HL-60 (cell line): ENCODE results near the gene SLC25A6.
A peak's percentile ranks its signal among the peaks of the same experiment; 100 is the strongest.

Source experiments
- GABPA ChIP-seq: IDR thresholded peaks from 2 replicates; pipeline ENCODE4 v1.6.1; 2012; ENCODE audit warnings: low read depth
- POLR2AphosphoS5 ChIP-seq: IDR thresholded peaks from 2 replicates; pipeline ENCODE4 v1.6.1; 2012; ENCODE audit warnings: low read depth
- SPI1 ChIP-seq: IDR thresholded peaks from 2 replicates; pipeline ENCODE4 v1.6.1; 2012; ENCODE audit warnings: low read depth, mild to moderate bottlenecking, borderline replicate concordance
- TF ChIP-seq, protein P1 (sequence below): IDR thresholded peaks from one replicate; pipeline ENCODE4 v1.5.1; 2011; ENCODE audit warnings: low read length, control low read depth, inconsistent platforms; ENCODE audit not compliant: insufficient read depth
- TF ChIP-seq, protein P2 (sequence below): IDR thresholded peaks from 2 replicates; pipeline ENCODE4 v1.6.1; 2012; ENCODE audit warnings: low read depth; ENCODE audit not compliant: insufficient replicate concordance

DNA sequence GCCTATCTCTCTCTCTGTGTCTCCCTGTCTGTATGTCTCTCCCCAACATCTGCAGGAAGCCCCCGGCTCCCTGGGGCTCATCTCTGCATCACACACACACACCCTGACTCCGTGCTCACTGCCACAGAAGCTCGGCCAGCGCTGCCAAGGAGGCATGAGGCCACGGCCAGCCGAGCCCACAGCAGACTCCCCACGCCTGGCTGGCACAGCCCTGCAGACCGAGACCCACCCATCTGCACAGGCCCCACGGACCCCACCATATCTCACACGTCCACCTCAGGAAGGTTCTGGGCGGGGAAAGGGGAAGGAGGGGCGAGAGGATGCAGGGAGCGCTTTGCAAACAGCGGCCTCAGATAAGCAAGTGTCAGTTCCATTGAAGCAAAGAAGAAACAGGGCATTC is 28.5 kb upstream of the SLC25A6 start:
- TF ChIP-seq, protein P1, sequence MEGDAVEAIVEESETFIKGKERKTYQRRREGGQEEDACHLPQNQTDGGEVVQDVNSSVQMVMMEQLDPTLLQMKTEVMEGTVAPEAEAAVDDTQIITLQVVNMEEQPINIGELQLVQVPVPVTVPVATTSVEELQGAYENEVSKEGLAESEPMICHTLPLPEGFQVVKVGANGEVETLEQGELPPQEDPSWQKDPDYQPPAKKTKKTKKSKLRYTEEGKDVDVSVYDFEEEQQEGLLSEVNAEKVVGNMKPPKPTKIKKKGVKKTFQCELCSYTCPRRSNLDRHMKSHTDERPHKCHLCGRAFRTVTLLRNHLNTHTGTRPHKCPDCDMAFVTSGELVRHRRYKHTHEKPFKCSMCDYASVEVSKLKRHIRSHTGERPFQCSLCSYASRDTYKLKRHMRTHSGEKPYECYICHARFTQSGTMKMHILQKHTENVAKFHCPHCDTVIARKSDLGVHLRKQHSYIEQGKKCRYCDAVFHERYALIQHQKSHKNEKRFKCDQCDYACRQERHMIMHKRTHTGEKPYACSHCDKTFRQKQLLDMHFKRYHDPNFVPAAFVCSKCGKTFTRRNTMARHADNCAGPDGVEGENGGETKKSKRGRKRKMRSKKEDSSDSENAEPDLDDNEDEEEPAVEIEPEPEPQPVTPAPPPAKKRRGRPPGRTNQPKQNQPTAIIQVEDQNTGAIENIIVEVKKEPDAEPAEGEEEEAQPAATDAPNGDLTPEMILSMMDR = no peak
- TF ChIP-seq POLR2AphosphoS5 (0 out of 2 replicates have a peak, but pooled peaks have one; percentile 29), GABPA (no peak), SPI1 (no peak)
- TF ChIP-seq, protein P2, sequence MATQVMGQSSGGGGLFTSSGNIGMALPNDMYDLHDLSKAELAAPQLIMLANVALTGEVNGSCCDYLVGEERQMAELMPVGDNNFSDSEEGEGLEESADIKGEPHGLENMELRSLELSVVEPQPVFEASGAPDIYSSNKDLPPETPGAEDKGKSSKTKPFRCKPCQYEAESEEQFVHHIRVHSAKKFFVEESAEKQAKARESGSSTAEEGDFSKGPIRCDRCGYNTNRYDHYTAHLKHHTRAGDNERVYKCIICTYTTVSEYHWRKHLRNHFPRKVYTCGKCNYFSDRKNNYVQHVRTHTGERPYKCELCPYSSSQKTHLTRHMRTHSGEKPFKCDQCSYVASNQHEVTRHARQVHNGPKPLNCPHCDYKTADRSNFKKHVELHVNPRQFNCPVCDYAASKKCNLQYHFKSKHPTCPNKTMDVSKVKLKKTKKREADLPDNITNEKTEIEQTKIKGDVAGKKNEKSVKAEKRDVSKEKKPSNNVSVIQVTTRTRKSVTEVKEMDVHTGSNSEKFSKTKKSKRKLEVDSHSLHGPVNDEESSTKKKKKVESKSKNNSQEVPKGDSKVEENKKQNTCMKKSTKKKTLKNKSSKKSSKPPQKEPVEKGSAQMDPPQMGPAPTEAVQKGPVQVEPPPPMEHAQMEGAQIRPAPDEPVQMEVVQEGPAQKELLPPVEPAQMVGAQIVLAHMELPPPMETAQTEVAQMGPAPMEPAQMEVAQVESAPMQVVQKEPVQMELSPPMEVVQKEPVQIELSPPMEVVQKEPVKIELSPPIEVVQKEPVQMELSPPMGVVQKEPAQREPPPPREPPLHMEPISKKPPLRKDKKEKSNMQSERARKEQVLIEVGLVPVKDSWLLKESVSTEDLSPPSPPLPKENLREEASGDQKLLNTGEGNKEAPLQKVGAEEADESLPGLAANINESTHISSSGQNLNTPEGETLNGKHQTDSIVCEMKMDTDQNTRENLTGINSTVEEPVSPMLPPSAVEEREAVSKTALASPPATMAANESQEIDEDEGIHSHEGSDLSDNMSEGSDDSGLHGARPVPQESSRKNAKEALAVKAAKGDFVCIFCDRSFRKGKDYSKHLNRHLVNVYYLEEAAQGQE = no peak
